Natural killer cell (primary cell): ENCODE measurements around the gene TRMO. TPM values are rescaled to one million over a fixed set of nuclear protein-coding genes. Genes with fewer than 3 reads are reported as not detected.

Source experiments
- ATAC-seq, 3 donors: fragments of 150-1000 bp in 2 of 3; fragments of 200-7000 bp in 1 of 3; cut with Tn5 transposase; 1 replicate in 1 of 3; 2 replicates in 2 of 3; pipeline ENCODE4 v1.10.0; 2021; ENCODE audit warnings: mild to moderate bottlenecking in 2 of 3, moderate library complexity in 2 of 3
- DNase-seq, 2 donors: peaks; one replicate each; pipeline versions ENCODE4 v3.0.0 to v3.0.0-alpha.2; 2013 to 2021; ENCODE audit warnings: mixed read lengths in 1 of 2
- H3K27ac ChIP-seq: one replicate; pipeline ENCODE4 v1.5.1; 2013; ENCODE audit warnings: mild to moderate bottlenecking, low read length
- H3K27me3 ChIP-seq: one replicate; pipeline ENCODE4 v1.6.1; 2013; ENCODE audit warnings: low read length; ENCODE audit not compliant: control insufficient read depth, insufficient read depth
- H3K36me3 ChIP-seq: one replicate; pipeline ENCODE4 v1.6.1; 2013; ENCODE audit warnings: low read length; ENCODE audit not compliant: control insufficient read depth, insufficient read depth
- H3K4me1 ChIP-seq: one replicate; pipeline ENCODE4 v1.6.1; 2013; ENCODE audit warnings: low read length; ENCODE audit not compliant: control insufficient read depth, insufficient read depth
- H3K4me3 ChIP-seq: one replicate; pipeline ENCODE4 v1.5.1; 2013; ENCODE audit warnings: low read length
- H3K9me3 ChIP-seq: one replicate; pipeline ENCODE4 v1.6.1; 2013; ENCODE audit warnings: low read length; ENCODE audit not compliant: control insufficient read depth, insufficient read depth
- H3K27ac Mint-ChIP-seq, 2 donors: one replicate each; pipeline ENCODE4 v1.8.0; 2022; ENCODE audit warnings: mild to moderate bottlenecking in 2 of 2, mixed read lengths in 2 of 2, moderate library complexity in 1 of 2
- H3K27me3 Mint-ChIP-seq, 2 donors: one replicate each; pipeline ENCODE4 v1.8.0; 2022; ENCODE audit warnings: low read depth in 2 of 2, mixed read lengths in 2 of 2
- H3K36me3 Mint-ChIP-seq: one replicate; pipeline ENCODE4 v1.8.0; 2022; ENCODE audit warnings: mixed read lengths
- H3K4me1 Mint-ChIP-seq, 2 donors: one replicate each; pipeline ENCODE4 v1.8.0; 2022; ENCODE audit warnings: mixed read lengths in 2 of 2
- H3K4me3 Mint-ChIP-seq: one replicate; pipeline ENCODE4 v1.8.0; 2022; ENCODE audit warnings: mild to moderate bottlenecking, moderate library complexity, mixed read lengths
- H3K9me3 Mint-ChIP-seq, 2 donors: one replicate each; pipeline ENCODE4 v1.8.0; 2022; ENCODE audit warnings: mixed read lengths in 2 of 2
- WGBS: methylation state at CpG from one replicate; pipeline ENCODE4 v1.1.7; 2013; ENCODE audit warnings: missing lambda C conversion rate; ENCODE audit not compliant: insufficient coverage; 5-methylcytosine and 5-hydroxymethylcytosine counted together
- intact Hi-C: fragments of 100-400 bp; cut with micrococcal nuclease; formaldehyde crosslinking; loops from one replicate; pipeline ENCODE4 v1.14.2; 2022
- total RNA-seq, 4 donors: library from RNA; stranded (reverse); fragments of 120-200 nt in 1 of 4; gene quantifications; one replicate each; pipeline versions ENCODE4 v1.2.3 to v1.2.4, GENCODE V29; 2013 to 2022
- TF ChIP-seq, protein P1 (sequence below): fragments of 200-600 bp; IDR thresholded peaks from one replicate; pipeline ENCODE4 v1.8.0; 2022; ENCODE audit warnings: antibody characterized with exemption

Gene TRMO
- total RNA-seq, 3 donors from 2014 or later (not counting 1 experiment from before 2014, with no cell fraction given), result 26.6 to 35.1 (median 31.2) TPM

DNA sequence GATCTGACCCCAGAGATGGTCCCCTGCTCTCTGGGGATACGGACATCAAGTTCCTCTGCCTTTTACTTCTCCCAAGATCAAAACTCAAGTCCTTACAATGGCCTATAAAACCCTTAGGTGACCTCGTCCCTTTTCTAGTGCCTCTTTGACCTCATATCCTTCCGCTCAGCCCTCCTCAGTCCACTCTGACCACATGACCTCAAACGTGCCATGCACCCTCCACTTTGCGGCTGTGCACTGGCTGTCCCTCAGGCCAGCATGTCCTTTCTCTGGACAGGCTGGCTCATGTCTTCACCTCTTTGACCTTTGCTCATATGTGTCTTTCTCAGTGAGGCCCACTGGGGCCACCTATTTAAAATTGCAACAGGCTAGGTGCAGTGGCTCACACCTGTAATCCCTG lies 14.7 kb downstream of the TRMO start:
- no peaks in the 10 kb centered on the region for H3K27me3 Mint-ChIP-seq

DNA sequence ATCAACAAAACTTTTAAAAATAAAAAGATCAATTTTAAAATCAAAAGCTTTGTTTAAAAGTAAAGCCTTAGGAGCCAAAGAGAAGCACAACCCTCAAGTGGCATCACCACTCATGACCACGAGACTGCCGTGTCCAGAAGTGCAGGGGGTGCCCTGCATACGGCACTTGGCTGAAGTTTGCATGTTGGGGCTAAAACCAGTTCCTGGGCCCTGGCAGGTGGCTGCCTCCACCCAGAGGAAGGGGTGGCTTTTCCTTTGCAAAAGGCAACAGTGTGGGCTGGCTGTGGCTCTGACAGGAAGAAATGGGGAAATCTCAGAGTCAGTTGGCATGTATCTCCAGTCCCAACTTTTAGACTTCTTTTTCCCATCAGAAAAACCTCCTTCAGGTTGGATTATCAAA lies 15.3 kb downstream of the TRMO start:
- no peaks in the 10 kb centered on the region for H3K9me3 Mint-ChIP-seq
- Histone ChIP-seq H3K27ac (peak overlapping the region; percentile 70), H3K9me3 (no peaks in the 10 kb centered on the region), H3K27me3 (no peaks in the 10 kb centered on the region), H3K4me1 (peaks cover 66% of the 10 kb centered on the region), H3K36me3 (peaks cover 29% of the 10 kb centered on the region), H3K4me3 (no peak overlapping the region)
- H3K27me3 Mint-ChIP-seq, result no peaks in the 10 kb centered on the region
- peak overlapping the region; percentile 85 to 88 for H3K27ac Mint-ChIP-seq
- H3K4me3 Mint-ChIP-seq, result peak overlapping the region; percentile 88
- DNase-seq (peak in 1 of 2 donors; percentile 63), ATAC-seq (peak in 2 of 3 donors; percentile 12 to 14)
- intact Hi-C loops, result loop anchor here (5.0 kb wide), 1 partner anchor 195 kb away; no protein-coding TSS in a partner anchor
- no peaks in the 10 kb centered on the region for H3K36me3 Mint-ChIP-seq
- peaks cover 54 to 55% of the 10 kb centered on the region in 2 donors for H3K4me1 Mint-ChIP-seq
- TF ChIP-seq, protein P1, sequence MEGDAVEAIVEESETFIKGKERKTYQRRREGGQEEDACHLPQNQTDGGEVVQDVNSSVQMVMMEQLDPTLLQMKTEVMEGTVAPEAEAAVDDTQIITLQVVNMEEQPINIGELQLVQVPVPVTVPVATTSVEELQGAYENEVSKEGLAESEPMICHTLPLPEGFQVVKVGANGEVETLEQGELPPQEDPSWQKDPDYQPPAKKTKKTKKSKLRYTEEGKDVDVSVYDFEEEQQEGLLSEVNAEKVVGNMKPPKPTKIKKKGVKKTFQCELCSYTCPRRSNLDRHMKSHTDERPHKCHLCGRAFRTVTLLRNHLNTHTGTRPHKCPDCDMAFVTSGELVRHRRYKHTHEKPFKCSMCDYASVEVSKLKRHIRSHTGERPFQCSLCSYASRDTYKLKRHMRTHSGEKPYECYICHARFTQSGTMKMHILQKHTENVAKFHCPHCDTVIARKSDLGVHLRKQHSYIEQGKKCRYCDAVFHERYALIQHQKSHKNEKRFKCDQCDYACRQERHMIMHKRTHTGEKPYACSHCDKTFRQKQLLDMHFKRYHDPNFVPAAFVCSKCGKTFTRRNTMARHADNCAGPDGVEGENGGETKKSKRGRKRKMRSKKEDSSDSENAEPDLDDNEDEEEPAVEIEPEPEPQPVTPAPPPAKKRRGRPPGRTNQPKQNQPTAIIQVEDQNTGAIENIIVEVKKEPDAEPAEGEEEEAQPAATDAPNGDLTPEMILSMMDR, result no peak
- 0% methylated on average over 3 of the region's 3 CpGs for WGBS

More for the DNA sequence above, 14.7 kb downstream of the TRMO start:
- TF ChIP-seq, protein P1, result no peak
- ATAC-seq (no peak), DNase-seq (no peak)
- peak overlapping the region; percentile 70 for H3K27ac ChIP-seq
- WGBS, result 59% methylated on average over 5 of the region's 5 CpGs
- H3K4me1 ChIP-seq, result peaks cover 66% of the 10 kb centered on the region
- peaks cover 35% of the 10 kb centered on the region for H3K36me3 ChIP-seq
- intact Hi-C loops, result loop anchor here (5.0 kb wide), 1 partner anchor 195 kb away; no protein-coding TSS in a partner anchor
- peak overlapping the region; percentile 85 to 88 for H3K27ac Mint-ChIP-seq
- H3K9me3 ChIP-seq, result no peaks in the 10 kb centered on the region
- H3K9me3 Mint-ChIP-seq, result no peaks in the 10 kb centered on the region
- no peaks in the 10 kb centered on the region for H3K27me3 ChIP-seq
- peaks cover 4% of the 10 kb centered on the region for H3K36me3 Mint-ChIP-seq
- no peak overlapping the region for H3K4me3 ChIP-seq
- peak overlapping the region; percentile 88 for H3K4me3 Mint-ChIP-seq
- H3K4me1 Mint-ChIP-seq, result peaks cover 54 to 55% of the 10 kb centered on the region in 2 donors

DNA sequence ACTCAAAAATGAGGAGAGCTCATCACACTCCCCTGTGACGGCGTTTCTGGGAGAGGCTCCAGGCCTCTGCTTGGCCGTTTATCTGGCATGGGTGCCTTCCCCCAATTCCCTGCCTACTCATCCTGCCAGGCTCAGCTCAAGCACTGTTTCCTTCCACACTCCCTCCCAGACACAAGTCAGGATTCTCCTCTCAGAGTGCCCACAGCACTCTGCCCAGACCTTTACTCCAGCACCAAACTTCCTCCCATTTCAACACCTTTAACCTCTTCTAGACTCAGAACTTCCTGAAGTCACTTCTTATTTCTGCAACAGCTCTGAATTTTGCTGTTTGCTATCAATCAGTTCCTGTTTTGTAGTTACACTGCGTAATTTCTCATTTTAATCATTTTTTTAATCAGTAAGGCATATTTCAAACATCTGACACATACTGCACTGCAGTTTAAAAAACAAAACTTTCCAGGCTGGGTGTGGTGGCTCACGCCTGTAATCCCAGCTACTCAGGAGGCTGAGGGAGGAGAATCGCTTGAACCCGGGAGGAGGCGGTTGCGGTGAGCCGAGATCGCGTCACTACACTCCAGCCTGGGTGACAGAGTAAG lies 16.0 kb downstream of the TRMO start:
- H3K36me3 ChIP-seq, result peaks cover 22% of the 10 kb centered on the region
- Mint-ChIP-seq H3K36me3 (no peaks in the 10 kb centered on the region), H3K9me3 (no peaks in the 10 kb centered on the region), H3K27me3 (no peaks in the 10 kb centered on the region), H3K27ac (peak overlapping the region; percentile 85 to 88), H3K4me1 (peaks cover 60 to 62% of the 10 kb centered on the region in 2 donors), H3K4me3 (peak overlapping the region; percentile 88)
- DNase-seq (peak in 1 of 2 donors; percentile 70), ATAC-seq (peak; percentile 36 to 68 (median 43))
- no peak overlapping the region for H3K4me3 ChIP-seq
- no peaks in the 10 kb centered on the region for H3K9me3 ChIP-seq
- intact Hi-C loops, result loop anchor here (5.0 kb wide), 1 partner anchor 194 kb away; no protein-coding TSS in a partner anchor
- no peaks in the 10 kb centered on the region for H3K27me3 ChIP-seq
- H3K4me1 ChIP-seq, result peaks cover 65% of the 10 kb centered on the region
- TF ChIP-seq, protein P1, result no peak
- H3K27ac ChIP-seq, result peak overlapping the region; percentile 70
- 31% methylated on average over 7 of the region's 12 CpGs for WGBS
